OCI-LY7 (cell line): ENCODE results near the gene POPDC3. TPM values are rescaled to one million over a fixed set of nuclear protein-coding genes. Genes with fewer than 3 reads are reported as not detected.

Experiments used
- BruUV-seq: library from RNA; stranded (reverse); fragments of 400-500 nt; replicated peaks from 2 replicates; lab custom pipeline; 2021; lab: Mats Ljungman, UMichigan
- CTCF ChIA-PET: fragments of 300-600 bp; sonication (Branson Sonifier 250); formaldehyde crosslinking; loops from one replicate; lab custom pipeline; 2022; ENCODE audit warnings: antibody characterized with exemption; ENCODE audit not compliant: unreplicated experiment; lab: Charles Lee
- POLR2A ChIA-PET: fragments of 300-600 bp; sonication (Branson Sonifier 250); formaldehyde crosslinking; loops from one replicate; lab custom pipeline; 2022; ENCODE audit warnings: antibody characterized with exemption; lab: Charles Lee
- DNase-seq: peaks from one replicate; pipeline ENCODE4 v3.0.0-alpha.2; 2015; ENCODE audit warnings: low spot score
- H2AFZ ChIP-seq: fragments of 200-600 bp; sonication (generic), shearing (Covaris generic); 2 replicates; pipeline ENCODE4 v1.6.1; 2014; ENCODE audit warnings: mild to moderate bottlenecking, antibody characterized with exemption, low read length, moderate library complexity
- H3K27ac ChIP-seq: fragments of 200-600 bp; sonication (generic); 2 replicates; pipeline ENCODE4 v1.5.1; 2014; ENCODE audit warnings: mixed run types, low read depth, mild to moderate bottlenecking, moderate library complexity, low read length, inconsistent platforms; ENCODE audit not compliant: poor library complexity, severe bottlenecking
- H3K36me3 ChIP-seq: fragments of 200-600 bp; sonication (generic); 2 replicates; pipeline ENCODE4 v1.6.1; 2014; ENCODE audit warnings: mild to moderate bottlenecking, antibody characterized with exemption, low read length, moderate library complexity, mixed read lengths; ENCODE audit not compliant: insufficient read depth
- H3K4me1 ChIP-seq: fragments of 200-600 bp; sonication (generic); 2 replicates; pipeline ENCODE4 v1.5.1; 2014; ENCODE audit warnings: mild to moderate bottlenecking, low read length; ENCODE audit not compliant: insufficient read depth, poor library complexity, severe bottlenecking
- H3K4me2 ChIP-seq: fragments of 200-600 bp; sonication (generic); 2 replicates; pipeline ENCODE4 v1.6.1; 2014; ENCODE audit warnings: mild to moderate bottlenecking, low read length
- H3K4me3 ChIP-seq: fragments of 200-600 bp; sonication (generic); 2 replicates; pipeline ENCODE4 v1.5.1; 2014; ENCODE audit warnings: mild to moderate bottlenecking, low read depth, low read length; ENCODE audit not compliant: poor library complexity, severe bottlenecking
- H3K79me2 ChIP-seq: fragments of 200-600 bp; sonication (generic); 2 replicates; pipeline ENCODE4 v1.6.1; 2016; ENCODE audit warnings: low read depth, mild to moderate bottlenecking, low read length, moderate library complexity, mixed read lengths; ENCODE audit not compliant: insufficient read depth
- H3K9me2 ChIP-seq: fragments of 200-600 bp; sonication (generic); 2 replicates; pipeline ENCODE4 v1.6.1; 2016; ENCODE audit warnings: mild to moderate bottlenecking, low read length, mixed read lengths; ENCODE audit not compliant: insufficient read depth
- H3K9me3 ChIP-seq: fragments of 200-600 bp; sonication (generic); 2 replicates; pipeline ENCODE4 v1.6.1; 2014; ENCODE audit warnings: mild to moderate bottlenecking, mixed run types, low read length, mixed read lengths
- H4K20me1 ChIP-seq: fragments of 200-600 bp; sonication (generic); 2 replicates; pipeline ENCODE4 v1.6.1; 2014; ENCODE audit warnings: mild to moderate bottlenecking, antibody characterized with exemption, low read length, moderate library complexity, mixed read lengths; ENCODE audit not compliant: insufficient read depth
- CTCF ChIP-seq: fragments of 200-600 bp; sonication (generic); conservative IDR thresholded peaks from 2 replicates; pipeline ENCODE4 v1.5.1; 2014; ENCODE audit warnings: mild to moderate bottlenecking, antibody characterized with exemption, low read length, moderate library complexity, mixed read lengths
- EZH2phosphoT487 ChIP-seq: fragments of 200-600 bp; sonication (generic); IDR thresholded peaks from 2 replicates; pipeline ENCODE4 v1.6.1; 2018; ENCODE audit warnings: low read depth, borderline replicate concordance, mild to moderate bottlenecking, mixed run types, antibody characterized with exemption, low read length, moderate library complexity, mixed read lengths
- intact Hi-C: fragments of 100-400 bp; cut with micrococcal nuclease; formaldehyde crosslinking; loops from one replicate; pipeline ENCODE4 v1.10.0; 2022; ENCODE audit not compliant: unreplicated experiment
- total RNA-seq, 2 experiments: library from RNA; depleted of rRNA in 1 of 2; stranded (reverse); fragments of >200 nt in 1 of 2; shearing (Covaris generic) in 1 of 2; gene quantifications; 2 replicates each; pipeline ENCODE4 v1.2.3, GENCODE V29; 2014 to 2022

The POPDC3 gene
- total RNA-seq, 2 experiments from 2014 or later: not detected

GRCh38 chr6:105135056-105135455 is 44.8 kb downstream of the POPDC3 start:
- Histone ChIP-seq H3K9me2 (no peaks in the 10 kb centered on the region), H4K20me1 (no peaks in the 10 kb centered on the region), H3K4me3 (no peak overlapping the region), H3K36me3 (no peaks in the 10 kb centered on the region), H3K9me3 (no peaks in the 10 kb centered on the region), H3K79me2 (no peaks in the 10 kb centered on the region), H3K4me2 (no peak overlapping the region), H3K27ac (no peak overlapping the region), H3K4me1 (no peaks in the 10 kb centered on the region), H2AFZ (no peak overlapping the region)
- ChIA-PET POLR2A (no interaction called here), CTCF (no interaction called here)
- no peak for DNase-seq
- BruUV-seq: no TSS peak
- intact Hi-C loops: no loop called here
- TF ChIP-seq CTCF: no peak
- no peak for TF ChIP-seq EZH2phosphoT487

DNA sequence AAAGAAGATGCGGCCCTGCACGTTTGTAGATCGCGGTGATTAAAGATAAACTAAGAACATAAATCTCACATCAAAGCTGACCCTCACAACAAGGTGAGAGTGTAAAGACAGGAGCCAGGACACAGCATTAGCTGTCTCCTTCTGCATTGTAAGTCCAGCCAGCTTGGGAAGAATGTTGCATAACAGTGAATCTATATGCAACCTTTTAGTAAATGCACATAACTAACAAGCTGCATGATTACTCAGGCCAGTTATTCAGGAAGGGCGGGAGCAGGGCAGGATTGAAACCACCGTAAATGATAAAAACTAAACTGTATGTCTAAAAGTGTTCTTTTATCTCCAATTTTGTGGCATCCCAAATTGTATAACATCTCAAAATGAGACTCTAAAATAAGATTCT is 57.1 kb downstream of the POPDC3 start:
- no peaks in the 10 kb centered on the region for H3K9me2 ChIP-seq
- H3K79me2 ChIP-seq: no peaks in the 10 kb centered on the region
- intact Hi-C loops: no loop called here
- H2AFZ ChIP-seq: no peak overlapping the region
- no peaks in the 10 kb centered on the region for H3K36me3 ChIP-seq
- TF ChIP-seq EZH2phosphoT487 (no peak), CTCF (no peak)
- H4K20me1 ChIP-seq: no peaks in the 10 kb centered on the region
- DNase-seq: no peak
- CTCF ChIA-PET: no interaction called here
- no TSS peak for BruUV-seq
- no peak overlapping the region for H3K4me3 ChIP-seq
- POLR2A ChIA-PET: no interaction called here
- H3K27ac ChIP-seq: no peak overlapping the region
- H3K4me1 ChIP-seq: no peaks in the 10 kb centered on the region
- H3K9me3 ChIP-seq: no peaks in the 10 kb centered on the region
- H3K4me2 ChIP-seq: no peak overlapping the region

DNA sequence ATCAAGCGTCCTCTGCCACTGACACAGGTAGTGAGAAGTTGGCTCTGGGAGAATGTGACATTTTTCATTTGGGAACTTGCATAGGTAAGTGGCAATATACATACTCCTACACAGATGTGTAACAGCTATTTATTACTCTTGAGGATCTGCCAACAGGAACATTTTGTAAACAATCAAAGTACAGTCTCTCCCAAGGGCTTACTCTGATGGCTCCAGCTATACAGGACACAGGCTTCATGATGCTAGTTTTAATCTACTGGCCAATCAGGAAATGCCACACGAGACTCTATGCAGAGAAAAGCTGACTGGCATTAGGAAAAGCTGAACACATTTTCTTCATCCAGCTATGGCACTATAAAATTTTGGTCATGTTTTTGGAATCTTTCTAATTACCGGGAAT is 57.8 kb downstream of the POPDC3 start:
- BruUV-seq: no TSS peak
- H3K9me2 ChIP-seq: no peaks in the 10 kb centered on the region
- no peaks in the 10 kb centered on the region for H4K20me1 ChIP-seq
- no peak overlapping the region for H3K4me3 ChIP-seq
- intact Hi-C loops: no loop called here
- no peak overlapping the region for H2AFZ ChIP-seq
- ChIA-PET POLR2A (no interaction called here), CTCF (no interaction called here)
- no peak for TF ChIP-seq EZH2phosphoT487
- TF ChIP-seq CTCF: no peak
- DNase-seq: no peak
- H3K4me1 ChIP-seq: no peaks in the 10 kb centered on the region
- H3K79me2 ChIP-seq: no peaks in the 10 kb centered on the region
- no peak overlapping the region for H3K4me2 ChIP-seq
- no peaks in the 10 kb centered on the region for H3K9me3 ChIP-seq
- no peaks in the 10 kb centered on the region for H3K36me3 ChIP-seq
- H3K27ac ChIP-seq: no peak overlapping the region
